NCI-H2107 treated with DMSO at 0.1 percent for 48 hours (cell line): Measurements from ENCODE around the gene PDZD4.

Experiments
- DNase-seq: peaks from one replicate; lab custom pipeline; 2025; ENCODE audit not compliant: unreplicated experiment; lab: John Stamatoyannopoulos, UW

The PDZD4 gene

DNA sequence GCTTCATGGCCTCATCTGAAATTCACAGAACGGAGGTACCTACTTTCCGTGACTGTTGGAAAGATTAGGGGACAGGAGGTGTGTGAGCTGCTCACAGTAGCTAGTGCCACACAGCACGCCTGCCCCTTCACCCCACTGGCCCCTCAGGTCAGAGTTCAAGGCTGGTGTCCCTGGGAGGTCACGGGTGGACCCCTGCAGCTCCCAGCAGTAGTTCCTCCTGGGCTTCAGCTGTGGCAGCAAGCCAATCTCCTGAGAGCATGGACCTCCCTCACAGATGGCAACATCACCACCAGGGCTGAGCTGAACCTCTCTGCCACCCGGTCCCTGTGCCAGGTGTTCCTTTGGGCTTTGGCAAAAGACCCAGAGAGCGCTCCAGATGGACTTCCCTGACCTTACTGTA, 38.0 kb downstream of the PDZD4 start:
- no peak for DNase-seq

DNA sequence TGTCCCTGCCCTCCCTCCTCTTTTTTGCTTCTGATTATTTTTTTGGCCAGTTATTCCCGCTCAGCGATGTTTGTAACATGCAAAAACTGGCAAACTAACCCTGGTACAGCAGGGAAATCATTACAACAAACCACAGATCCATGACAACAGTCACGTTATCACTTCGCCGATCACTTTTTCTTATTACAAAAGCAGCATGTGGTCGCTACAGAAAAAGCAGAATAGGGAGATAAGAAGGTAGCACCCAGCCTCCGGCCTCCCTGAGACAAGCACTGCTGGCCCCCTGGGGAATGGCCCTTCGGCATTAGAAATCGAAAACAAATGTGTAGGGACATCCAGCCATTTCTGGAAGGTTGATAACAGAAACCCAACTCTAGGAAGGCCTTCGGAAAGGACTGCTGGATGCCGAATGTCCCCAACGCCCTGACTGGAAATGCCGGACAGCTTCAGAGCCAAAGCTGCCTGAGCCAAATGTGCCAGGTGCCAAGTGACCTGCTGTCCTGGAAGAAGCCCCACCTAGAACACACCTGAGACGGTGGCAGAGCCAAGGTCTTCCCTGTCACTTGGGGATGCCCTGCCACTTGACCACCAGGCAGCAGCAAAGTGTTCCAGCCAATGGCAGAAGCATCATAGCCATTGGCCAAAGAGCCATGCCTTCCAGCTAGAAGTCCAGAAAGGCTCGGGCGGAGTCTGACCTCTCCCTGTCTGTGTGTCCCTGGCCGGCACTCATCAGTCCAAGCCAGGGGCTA, 39.1 kb downstream of the PDZD4 start:
- no peak for DNase-seq

DNA sequence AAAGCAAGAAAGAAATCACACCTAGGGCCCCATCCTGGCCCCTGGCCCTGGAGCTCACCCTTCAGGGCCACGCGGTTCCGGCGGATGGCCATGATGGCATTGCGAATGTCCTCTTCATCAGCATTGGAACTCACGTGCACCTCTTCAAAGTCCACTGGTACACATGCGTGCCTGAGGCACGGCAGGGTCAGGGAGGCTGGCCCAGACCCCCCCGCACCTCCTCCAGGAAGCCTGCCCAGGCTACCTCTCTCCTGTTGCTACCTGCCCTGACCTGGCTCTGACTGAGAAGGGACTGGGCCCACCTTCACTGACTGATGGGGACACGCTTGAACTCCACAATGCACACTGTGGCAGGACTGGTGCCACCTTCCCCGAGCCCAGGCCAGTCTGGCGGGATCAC, 40.7 kb downstream of the PDZD4 start:
- no peak for DNase-seq

DNA sequence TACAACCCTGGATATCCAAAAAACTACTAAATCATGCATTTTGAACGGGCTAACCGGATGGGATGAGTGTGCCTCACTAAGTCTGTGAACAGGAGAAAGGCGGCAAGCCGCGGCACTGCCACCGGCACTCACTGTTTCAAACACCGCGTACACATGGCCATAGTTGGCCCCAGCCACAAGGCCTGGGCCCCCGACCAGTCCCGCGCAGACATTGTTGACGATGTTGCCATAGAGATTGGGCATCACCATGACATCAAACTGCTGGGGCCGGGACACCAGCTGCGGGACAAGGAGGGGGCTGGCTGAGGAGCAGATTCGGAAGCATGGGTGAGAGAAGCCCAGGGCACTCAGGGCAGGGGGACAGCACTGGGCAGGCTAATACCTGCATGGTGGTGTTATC, 43.7 kb downstream of the PDZD4 start:
- no peak for DNase-seq

DNA sequence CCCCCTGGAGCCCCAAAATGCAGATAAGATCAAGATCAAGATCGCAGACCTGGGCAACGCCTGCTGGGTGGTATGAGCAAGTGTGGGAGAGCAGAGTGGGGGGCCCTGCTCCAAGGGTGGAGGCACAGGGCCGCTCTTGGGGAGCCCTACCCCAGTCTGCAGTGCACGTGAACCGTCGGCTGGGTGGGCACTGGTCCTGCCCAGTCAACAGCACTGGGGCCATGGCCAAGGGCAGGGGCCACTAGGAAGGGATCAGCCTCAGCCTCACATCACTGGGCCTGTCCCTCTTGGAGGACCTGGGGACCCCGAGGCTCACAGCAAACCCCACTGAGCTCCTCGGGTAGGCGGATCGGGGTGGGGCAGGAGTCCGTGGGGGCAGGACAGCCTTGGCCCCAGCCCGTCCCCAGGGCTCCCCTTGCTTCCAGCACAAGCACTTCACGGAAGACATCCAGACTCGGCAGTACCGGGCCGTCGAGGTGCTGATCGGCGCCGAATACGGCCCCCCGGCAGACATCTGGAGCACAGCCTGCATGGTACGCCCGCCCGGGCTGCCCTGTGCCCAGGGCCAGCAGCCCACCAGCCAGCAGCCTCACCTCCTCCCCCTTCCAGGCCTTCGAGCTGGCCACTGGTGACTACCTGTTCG, 45.9 kb downstream of the PDZD4 start:
- no peak for DNase-seq

DNA sequence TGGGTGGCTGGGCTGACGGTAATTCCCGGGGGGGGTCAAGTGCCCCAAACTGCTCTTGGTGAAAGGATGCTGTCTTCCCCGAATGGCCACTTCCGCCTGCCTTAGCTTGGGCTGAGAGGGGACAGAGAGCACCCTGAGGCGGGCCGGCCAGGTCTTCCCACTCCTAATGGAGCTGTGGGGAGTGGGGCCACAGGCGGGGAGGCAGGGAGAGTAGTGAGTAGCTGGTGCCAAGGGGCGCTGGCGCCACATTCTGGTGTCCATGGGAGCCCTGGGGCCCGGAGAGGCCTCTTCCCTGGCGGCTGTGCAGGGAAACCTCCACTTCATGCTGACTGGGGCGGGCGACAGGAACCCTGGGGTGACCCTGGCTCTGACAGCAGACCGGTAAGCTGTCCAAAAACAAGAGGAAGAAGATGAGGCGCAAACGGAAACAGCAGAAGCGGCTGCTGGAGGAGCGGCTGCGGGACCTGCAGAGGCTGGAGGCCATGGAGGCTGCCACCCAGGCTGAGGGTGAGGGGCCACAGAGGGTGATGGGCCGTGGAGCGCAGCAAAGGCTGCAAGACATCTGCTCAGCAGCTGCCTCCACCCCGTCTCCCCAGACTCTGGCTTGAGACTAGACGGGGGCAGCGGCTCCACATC, 46.8 kb downstream of the PDZD4 start:
- DNase-seq, result no peak

DNA sequence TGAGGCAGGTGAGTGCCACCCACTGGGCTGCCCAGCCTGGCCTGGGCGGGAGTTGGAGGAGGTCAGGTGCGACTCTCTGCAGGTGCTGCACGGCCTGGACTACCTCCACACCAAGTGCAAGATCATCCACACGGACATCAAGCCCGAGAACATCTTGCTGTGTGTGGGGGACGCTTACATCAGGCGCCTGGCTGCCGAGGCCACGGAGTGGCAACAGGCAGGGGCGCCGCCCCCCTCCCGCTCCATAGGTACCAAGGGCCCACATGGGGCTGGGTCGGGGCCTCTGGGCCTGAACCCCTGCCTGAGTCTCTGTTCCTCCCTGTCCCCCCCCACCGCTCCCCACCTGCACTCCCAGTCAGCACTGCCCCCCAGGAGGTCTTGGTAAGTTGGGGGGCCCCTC, 47.5 kb downstream of the PDZD4 start:
- DNase-seq, result no peak

DNA sequence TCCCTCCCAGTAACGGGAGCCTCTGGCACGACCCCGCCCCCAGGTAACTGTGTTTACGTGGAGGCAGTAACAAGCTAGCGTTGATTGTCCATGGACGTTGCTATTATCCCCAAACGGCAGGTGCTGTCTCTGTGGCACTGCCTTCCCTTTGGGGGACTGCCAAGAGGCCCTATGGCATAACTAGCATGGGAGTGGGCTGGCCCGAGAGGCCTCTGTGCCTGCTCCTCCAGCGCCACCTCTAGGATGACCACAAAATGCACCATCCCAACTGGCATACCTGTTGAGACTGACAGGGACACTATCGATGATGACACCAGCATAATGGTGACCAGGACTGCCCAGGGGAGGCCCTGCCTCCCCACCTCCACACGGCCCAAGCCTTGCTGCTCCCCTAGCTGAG, 48.0 kb downstream of the PDZD4 start:
- peak; percentile 97 for DNase-seq

DNA sequence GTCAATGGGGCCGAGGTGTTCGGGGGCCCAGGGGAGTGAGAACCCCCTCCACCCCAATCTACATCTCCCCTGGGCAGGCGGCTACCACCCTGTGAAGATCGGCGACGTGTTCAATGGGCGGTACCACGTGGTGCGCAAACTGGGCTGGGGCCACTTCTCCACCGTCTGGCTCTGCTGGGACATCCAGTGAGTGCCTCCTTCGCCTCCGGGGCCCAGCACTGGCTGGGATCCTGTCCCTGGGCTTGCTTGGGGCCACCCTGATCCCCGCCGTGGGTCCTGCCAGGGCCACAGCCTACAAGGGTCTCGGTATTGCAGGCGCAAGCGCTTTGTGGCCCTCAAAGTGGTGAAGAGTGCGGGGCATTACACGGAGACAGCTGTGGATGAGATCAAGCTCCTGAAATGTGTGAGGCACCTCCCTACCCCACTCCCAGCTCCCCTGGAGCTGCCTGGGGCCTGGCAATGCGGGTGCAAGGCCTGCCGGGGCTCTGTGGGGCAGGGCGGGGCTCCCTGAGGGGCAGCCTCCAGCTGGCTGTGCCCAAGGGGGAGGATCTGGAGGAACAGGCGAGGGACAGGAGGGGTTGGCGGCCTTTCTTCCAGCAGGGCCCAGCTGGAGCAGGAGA, 48.8 kb downstream of the PDZD4 start:
- DNase-seq, result peak; percentile 67

DNA sequence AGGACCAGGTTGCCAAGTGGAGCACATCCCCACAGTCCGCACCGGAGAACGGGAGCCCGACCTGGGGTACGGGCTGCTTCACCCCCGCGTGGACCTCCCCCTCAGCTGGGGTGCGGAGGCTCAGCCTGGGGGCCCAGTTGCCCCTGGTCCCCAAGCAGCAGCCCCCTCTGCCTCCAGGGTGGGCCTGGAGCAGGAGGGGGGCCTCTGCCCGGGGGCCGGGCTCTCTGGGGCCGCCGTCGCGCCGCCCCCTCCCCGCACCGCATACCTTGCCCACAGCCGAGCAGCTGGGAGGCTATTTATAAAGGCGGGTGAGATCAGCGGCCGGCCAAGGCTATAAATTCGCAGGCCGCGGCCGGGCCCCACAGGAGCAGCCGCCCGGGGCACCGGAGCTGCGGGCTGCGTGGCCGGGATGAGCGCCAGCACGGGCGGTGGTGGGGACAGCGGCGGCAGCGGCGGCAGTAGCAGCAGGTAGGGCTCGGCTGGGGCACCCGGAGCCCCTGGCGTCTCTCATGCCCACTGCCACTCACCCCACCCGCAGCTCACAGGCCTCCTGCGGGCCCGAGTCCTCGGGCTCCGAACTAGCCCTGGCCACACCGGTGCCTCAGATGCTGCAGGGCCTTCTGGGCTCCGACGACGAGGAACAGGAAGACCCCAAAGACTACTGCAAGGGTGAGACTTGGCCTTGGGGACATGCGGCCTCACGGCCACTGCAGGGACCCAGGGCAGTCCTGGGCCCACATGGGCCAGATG, 49.5 kb downstream of the PDZD4 start, which contains the start of gene SRPK3:
SRPK3 (plus strand) TSS at position 364 of the 750 bp plus-strand sequence; CDS start at position 410, 46 bp downstream.
- DNase-seq, result no peak

DNA sequence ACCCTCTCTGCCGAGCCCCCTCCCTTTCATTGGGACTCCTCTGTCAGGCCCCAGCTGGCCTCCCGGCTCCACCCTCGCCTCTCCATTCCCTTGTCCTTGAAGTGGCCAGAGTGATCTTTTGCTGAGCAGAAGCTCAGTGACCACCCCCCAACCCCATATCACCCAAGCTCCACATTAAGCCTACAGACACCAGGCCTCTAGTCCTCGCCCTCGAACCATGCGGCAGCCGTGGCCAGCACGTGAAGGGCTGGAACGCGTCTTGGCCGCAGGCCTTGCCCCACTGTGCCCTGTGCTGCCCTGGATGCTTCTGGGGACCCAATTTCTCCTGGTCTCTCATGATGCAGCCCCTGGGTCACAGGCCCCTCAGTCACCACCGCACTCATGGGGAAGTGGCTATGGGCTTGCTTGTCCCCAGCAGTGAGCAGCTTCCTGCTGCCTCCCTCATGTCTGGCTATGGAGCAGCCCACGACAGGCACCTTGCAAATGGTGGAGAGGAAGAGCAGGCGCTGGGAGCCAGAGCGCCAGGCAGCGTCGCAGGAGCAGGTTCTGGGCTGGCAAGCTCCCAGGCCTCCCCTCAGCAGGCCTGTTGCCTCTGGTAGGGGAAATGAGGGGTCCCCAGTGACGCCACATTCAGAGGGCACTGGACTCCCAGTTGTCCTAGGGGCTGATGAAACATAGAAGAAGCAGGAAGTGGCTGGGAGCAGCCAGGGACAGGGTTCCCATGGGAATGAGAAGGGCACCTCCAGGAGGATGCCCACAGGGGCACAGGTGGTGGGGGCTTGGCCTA, 50.3 kb downstream of the PDZD4 start:
- DNase-seq, result no peak

DNA sequence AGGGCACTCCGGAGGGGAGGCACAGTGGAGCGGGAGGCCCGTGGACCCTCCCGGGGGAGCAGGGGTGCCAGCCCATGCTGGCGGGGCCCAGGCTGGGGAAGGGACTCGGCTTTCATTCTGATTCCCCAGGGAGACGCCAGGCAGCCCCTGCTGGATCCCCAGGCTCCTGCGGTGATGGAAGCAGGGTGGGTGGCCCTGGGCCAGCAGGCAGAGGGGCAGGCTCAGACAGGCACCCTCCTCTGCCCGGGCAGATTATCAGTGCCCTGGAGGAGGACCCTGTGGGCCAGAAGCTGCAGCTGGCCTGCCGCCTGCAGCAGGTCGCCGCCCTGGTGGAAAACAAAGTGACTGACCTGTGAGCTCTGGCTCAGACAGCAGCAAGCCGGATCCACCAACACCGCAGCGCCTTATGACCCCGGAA, 51.7 kb downstream of the PDZD4 start:
- peak; percentile 30 for DNase-seq

DNA sequence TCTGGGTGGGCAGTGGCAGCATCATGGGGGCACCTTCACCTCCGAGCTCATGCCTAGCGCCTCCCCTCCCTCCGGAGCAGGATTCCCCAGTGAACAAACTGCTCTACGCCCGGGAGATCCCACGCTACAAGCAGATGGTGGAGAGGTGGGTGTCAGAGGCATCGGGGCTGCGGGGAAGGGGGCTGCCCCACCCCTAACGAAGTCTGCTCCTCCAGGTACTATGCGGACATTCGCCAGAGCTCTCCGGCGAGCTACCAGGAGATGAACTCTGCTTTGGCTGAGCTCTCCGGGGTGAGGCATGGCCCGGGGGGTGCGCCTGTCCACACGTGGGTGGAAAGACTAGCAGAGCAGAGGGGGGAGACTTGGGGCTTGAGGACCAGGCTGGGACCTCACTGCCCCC, 52.2 kb downstream of the PDZD4 start:
- no peak for DNase-seq

DNA sequence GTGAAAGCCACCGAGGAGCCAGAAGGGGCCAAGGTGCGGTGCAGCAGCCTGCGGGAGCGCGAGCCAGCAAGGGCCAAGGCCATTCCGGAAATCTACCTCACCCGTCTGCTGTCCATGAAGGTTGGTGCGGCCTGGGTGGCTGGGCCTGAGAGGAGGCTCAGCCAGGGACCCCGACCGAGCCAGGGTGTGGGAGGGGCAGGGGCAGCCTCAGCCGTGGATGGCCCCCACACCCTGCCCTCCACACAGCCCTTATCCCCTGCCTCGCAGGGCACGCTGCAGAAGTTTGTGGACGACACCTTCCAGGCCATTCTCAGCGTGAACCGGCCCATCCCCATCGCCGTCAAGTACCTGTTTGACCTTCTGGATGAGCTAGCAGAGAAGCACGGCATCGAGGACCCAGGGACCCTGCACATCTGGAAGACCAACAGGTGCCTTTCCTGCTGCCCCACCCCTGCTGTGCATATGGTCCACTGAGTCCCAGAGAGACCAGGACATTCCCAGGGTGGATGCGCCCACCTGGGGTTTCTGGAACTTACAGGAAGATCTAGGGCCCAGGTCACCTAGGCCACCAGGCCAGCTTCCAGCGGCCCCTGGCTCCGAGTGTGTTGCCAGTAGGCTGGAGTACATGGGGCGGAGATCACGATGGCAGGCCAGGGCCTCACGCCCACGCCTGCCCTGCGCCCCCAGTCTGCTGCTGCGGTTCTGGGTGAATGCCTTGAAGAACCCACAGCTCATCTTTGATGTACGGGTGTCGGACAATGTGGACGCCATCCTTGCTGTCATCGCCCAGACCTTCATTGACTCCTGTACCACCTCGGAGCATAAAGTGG, 52.9 kb downstream of the PDZD4 start:
- no peak for DNase-seq

DNA sequence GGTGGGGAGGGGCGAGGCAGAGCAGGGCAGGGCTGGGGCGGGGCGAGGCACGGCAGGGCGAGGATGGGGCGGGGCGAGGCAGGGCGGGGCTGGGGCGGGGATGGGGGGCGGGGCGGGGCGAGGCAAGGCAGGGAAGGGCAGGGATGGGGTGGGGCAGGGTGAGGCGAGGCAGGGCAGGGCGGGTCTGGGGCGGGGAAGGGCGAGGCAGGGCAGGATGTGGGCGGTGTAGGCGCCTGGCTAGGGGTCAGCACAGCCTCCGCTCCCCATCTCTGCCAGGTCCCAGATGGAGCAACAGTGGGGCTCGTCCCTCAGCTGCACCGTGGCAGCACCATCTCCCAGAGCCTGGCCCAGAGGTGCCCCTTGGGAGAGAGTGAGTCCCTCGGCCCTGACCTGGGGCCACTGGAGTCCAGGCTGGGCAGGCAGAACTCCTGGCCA, 53.7 kb downstream of the PDZD4 start:
- DNase-seq, result no peak

DNA sequence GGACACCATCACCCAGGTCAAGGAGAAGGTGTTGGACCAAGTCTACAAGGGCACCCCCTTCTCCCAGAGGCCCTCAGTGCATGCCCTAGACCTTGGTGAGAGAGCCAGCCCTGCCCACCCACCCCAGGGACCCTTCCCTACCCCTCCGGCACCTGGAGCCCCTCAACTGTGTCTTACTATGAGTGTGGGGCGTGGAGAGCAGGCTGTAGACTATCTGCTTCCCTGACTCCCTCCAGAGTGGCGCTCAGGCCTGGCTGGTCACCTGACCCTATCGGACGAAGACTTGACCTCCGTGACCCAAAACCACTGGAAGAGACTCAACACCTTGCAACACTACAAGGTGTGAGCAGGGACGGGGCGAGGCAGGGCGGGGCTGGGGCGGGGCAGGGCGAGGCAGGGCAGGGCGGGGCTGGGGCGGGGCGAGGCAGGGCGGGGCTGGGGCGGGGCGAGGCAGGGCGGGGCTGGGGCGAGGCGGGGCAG, 54.2 kb downstream of the PDZD4 start:
- no peak for DNase-seq

DNA sequence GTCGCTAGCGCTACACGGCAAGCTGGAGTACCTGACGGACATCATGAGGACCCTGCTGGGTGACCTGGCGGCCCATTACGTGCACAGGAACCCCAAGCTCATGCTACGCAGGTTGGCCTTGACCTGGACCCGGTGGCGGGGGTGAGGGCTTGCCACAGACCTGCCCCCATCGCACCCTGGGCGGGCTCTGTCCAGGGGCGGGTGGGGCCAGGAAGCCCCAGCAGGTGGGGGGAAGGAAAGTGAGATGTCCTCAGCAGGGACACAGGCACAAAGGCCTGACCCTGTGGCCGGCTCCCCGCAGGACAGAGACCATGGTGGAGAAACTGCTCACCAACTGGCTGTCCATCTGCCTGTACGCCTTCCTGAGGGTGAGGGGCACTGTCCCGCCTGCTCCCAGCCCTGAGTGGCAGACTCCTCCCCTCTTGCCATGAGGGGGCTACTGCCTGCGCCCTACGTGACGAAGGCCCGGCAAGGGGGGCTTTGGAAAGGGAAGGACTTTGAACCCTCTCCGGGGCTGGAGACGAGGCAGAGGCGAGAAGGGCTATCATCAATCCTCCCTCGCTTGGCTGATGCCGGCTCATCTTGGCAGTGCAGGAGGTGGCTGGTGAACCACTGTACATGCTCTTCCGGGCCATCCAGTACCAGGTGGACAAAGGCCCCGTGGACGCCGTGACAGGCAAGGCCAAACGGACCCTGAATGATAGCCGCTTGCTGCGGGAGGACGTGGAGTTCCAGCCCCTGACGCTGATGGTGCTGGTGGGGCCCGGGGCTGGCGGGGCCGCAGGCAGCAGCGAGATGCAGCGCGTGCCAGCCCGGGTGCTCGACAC, 54.8 kb downstream of the PDZD4 start:
- DNase-seq, result no peak

DNA sequence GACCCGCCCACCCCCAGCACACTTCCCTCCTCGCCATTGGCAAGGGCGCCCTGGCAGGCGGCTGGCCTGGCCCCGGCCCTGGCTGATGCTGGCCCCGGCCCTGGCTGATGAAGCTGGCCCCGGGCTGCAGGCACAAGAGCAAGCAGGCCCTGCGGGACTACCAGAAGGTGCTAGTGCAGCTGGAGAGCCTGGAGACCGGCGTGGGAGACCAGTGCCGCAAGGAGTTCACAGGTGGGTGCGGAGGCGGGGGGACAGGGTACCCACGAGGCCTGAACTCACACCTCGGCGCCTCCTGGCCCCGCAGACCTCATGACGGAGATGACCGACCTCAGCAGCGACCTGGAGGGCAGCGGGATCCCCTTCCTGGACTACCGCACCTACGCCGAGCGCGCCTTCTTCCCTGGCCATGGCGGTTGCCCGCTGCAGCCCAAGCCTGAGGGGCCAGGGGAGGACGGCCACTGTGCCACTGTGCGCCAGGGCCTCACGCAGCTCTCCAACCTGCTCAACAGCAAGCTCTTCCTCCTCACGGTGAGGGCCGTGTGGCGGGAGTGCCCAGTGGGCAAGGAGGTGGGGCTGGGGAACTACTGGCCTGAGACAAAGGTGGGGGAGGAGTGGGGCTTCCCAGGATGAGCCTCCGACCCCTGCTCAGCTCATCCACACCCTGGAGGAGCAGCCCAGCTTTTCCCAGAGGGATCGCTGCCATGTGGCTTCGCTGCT, 55.6 kb downstream of the PDZD4 start:
- DNase-seq, result no peak
